CD4-positive, alpha-beta T cell treated with Interleukin-15 for 4 hours (primary cell): ENCODE results near the gene ZNF497.

Experiments used
- DNase-seq: peaks from one replicate; pipeline ENCODE4 v3.0.0-alpha.2; 2020; ENCODE audit warnings: low spot score

ZNF497 gene

DNA sequence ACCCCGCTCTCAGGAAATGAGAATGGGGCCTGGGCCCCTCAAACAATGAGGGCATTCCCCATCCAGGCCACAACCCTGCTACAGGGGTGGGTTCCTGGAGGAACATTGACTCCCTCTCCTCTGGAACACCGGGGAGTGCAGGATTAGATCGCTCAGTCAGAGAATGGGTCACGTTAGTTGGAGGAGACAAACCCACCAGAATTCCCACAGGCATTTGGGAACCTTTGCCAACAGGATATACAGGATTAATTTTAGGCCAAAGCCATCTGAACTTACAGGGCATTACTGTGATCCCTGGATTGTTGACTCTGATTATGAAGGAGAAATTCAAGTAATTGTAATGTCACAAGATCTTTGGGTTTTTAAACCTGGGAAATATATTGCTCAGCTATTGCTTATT, 54.8 kb downstream of the ZNF497 start:
- DNase-seq = no peak

DNA sequence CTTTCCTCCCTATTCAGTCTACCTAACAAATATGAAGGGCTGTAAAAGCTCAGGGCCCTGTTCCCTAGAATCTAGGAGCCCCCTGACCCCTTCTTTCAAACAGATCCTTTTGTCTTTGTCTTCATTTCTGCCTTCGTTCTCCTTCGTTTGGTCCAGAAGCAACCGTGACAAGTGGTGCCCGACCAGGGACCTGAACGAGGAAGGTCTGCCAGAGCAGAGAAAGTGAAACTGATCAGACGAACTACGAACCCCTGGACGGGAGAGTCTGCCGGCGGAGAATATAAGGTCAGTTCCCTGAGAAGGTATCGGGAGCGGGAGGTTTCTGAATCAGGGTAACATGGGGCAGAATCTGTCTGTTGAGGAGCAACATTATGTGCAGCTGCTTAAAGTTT, 56.6 kb downstream of the ZNF497 start:
- DNase-seq = no peak

DNA sequence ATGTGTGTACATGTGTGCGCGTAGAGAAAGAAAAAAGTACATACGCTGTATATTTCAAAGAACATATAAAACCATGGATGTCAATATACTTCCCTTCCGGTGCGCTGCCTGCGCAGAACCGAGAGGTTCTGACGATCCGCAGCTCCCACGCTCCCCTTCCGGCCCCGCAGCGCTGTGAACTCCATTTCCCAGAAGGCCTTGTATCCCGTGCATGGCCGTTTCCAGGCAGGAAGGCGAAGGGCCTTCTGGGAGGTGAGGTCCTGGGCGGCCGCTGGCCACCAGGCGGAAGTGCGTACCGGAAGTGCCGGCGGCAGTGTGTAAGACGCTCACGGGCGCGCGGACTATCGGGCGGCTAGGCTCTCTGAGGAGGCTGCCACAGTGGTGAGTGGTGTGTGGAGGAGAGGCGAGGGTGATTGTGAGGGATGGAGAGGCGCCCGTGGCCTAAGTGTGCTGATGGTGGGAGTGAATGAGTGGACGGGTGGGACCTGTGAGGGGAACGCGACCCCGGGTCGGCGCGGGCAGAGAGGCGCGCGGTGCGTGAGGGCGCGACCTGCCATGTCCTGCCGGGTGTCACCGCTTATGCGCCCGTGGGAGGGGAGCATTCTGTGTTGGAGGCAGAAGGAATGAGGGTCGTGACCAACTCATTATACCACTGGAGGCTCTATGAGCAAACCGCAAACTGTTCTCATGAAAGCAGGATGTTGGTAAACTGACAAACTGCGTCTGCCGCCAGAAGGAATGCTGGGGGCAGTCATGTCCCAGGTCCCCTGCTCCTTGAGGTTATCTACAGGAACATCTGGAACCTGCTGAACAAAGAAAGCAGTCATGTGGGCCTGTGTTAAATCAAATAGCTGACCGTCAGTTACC, 57.3 kb downstream of the ZNF497 start, which contains the start of gene ERVK3-1:
TSS of gene ERVK3-1 (plus strand) at position 313 of the 867 bp plus-strand sequence. CDS start 6,792 bp downstream, outside the sequence.
- DNase-seq = peak; percentile 95

DNA sequence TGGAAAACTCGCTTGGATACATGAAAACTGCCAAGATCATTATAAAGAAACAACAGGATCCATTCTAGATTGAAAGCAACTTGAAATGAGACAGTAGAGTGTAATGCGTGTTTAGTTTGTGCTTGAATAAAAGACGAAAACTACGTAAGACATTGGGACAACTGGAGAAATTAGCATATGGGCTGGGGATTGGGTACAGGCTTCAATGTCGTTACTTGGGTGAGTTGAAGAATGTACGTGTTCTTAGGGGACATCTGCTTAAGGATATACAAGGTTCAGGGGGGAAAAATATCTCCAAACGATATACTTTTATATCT, 57.8 kb downstream of the ZNF497 start:
- no peak for DNase-seq
